DND-41 (cell line): ENCODE measurements around the gene UIMC1.
"Not testable (repeated sequence)": the region's sequence is repeated elsewhere in the genome, so short reads cannot be mapped to it uniquely, and the experiment has no call there.

Experiments
- ATAC-seq: fragments of 200-7000 bp; cut with Tn5 transposase; 3 replicates; pipeline ENCODE4 v1.9.1; 2021; ENCODE audit warnings: low read depth; ENCODE audit not compliant: insufficient read depth
- DNase-seq: peaks from one replicate; pipeline ENCODE4 v3.0.0-alpha.2; 2020
- H2AFZ ChIP-seq: 2 replicates; pipeline ENCODE4 v1.6.0; 2012; ENCODE audit warnings: low read depth, low read length
- H3K27ac ChIP-seq: 2 replicates; pipeline ENCODE4 v1.5.1; 2012; ENCODE audit warnings: low read length, inconsistent platforms
- H3K27me3 ChIP-seq: fragments of 200-600 bp; sonication (generic); 2 replicates; pipeline ENCODE4 v1.6.0; 2012; ENCODE audit warnings: low read length, mild to moderate bottlenecking, inconsistent platforms; ENCODE audit not compliant: insufficient read depth, poor library complexity
- H3K36me3 ChIP-seq: 2 replicates; pipeline ENCODE4 v1.5.1; 2012; ENCODE audit warnings: low read length, inconsistent platforms; ENCODE audit not compliant: insufficient read depth
- H3K4me1 ChIP-seq: 2 replicates; pipeline ENCODE4 v1.5.1; 2012; ENCODE audit warnings: mild to moderate bottlenecking, low read length; ENCODE audit not compliant: insufficient read depth
- H3K4me2 ChIP-seq: 2 replicates; pipeline ENCODE4 v1.6.0; 2012; ENCODE audit warnings: mild to moderate bottlenecking, moderate library complexity, low read length, inconsistent platforms; ENCODE audit not compliant: insufficient read depth
- H3K4me3 ChIP-seq, 2 experiments: fragments of 200-600 bp in 1 of 2; shearing (Covaris generic) in 1 of 2; 2 replicates each; pipeline ENCODE4 v1.5.1; 2012 to 2016; ENCODE audit warnings: inconsistent platforms in 2 of 2, low read length in 2 of 2, mild to moderate bottlenecking in 2 of 2, low read depth in 1 of 2, moderate library complexity in 1 of 2
- H3K79me2 ChIP-seq: 2 replicates; pipeline ENCODE4 v1.6.0; 2012; ENCODE audit warnings: low read length, inconsistent platforms; ENCODE audit not compliant: insufficient read depth
- H3K9ac ChIP-seq: 2 replicates; pipeline ENCODE4 v1.6.0; 2012; ENCODE audit warnings: low read depth, mild to moderate bottlenecking, inconsistent platforms, low read length, moderate library complexity
- H3K9me3 ChIP-seq: 2 replicates; pipeline ENCODE4 v1.5.1; 2012; ENCODE audit warnings: low read length, moderate library complexity, mild to moderate bottlenecking, inconsistent platforms; ENCODE audit not compliant: insufficient read depth, severe bottlenecking
- H4K20me1 ChIP-seq: 2 replicates; pipeline ENCODE4 v1.6.0; 2012; ENCODE audit warnings: low read length; ENCODE audit not compliant: insufficient read depth
- CTCF ChIP-seq: IDR thresholded peaks from 2 replicates; pipeline ENCODE4 v1.5.1; 2012; ENCODE audit warnings: borderline replicate concordance, low read length, moderate library complexity, mild to moderate bottlenecking; ENCODE audit not compliant: poor library complexity, severe bottlenecking; ENCODE audit errors: extremely low read depth
- EZH2 ChIP-seq: IDR thresholded peaks from 3 replicates; pipeline ENCODE4 v1.6.1; 2012; ENCODE audit warnings: borderline replicate concordance, low read depth, mild to moderate bottlenecking, moderate library complexity, low read length, inconsistent platforms; ENCODE audit not compliant: severe bottlenecking

UIMC1 gene

GRCh38 chr5:177005619-177006264 lies 837 bp downstream of the UIMC1 start:
- H3K9ac ChIP-seq: peak overlapping the region; percentile 79
- H3K4me1 ChIP-seq: peaks cover 31% of the 10 kb centered on the region
- no peaks in the 10 kb centered on the region for H3K9me3 ChIP-seq
- H4K20me1 ChIP-seq: peaks cover 37% of the 10 kb centered on the region
- H3K27me3 ChIP-seq: no peaks in the 10 kb centered on the region
- H3K4me3 ChIP-seq: peak overlapping the region; percentile 71 to 80
- peak; percentile 72 for ATAC-seq
- H3K27ac ChIP-seq: peak overlapping the region; percentile 72
- peaks cover 13% of the 10 kb centered on the region for H3K36me3 ChIP-seq
- peaks cover 61% of the 10 kb centered on the region for H3K79me2 ChIP-seq
- peak overlapping the region; percentile 89 for H3K4me2 ChIP-seq
- peak overlapping the region; percentile 69 for H2AFZ ChIP-seq
- peak; percentile 70 for DNase-seq
- TF ChIP-seq EZH2 (no peak), CTCF (peak; percentile 71)

GRCh38 chr5:177004961-177005360 lies 1.6 kb downstream of the UIMC1 start:
- peak overlapping the region; percentile 34; the same call in 1 of the 2 replicates for H3K27ac ChIP-seq
- no peak for ATAC-seq
- no peak overlapping the region for H2AFZ ChIP-seq
- peak overlapping the region; percentile 79 for H3K9ac ChIP-seq
- H3K4me2 ChIP-seq: peak overlapping the region; percentile 89
- peaks cover 43% of the 10 kb centered on the region for H4K20me1 ChIP-seq
- no peak for DNase-seq
- H3K4me1 ChIP-seq: peaks cover 31% of the 10 kb centered on the region
- H3K79me2 ChIP-seq: peaks cover 69% of the 10 kb centered on the region
- TF ChIP-seq CTCF: no peak
- TF ChIP-seq EZH2: no peak
- H3K4me3 ChIP-seq: peak overlapping the region in 1 of 2 experiments; percentile 71; a peak in 3 of 4 replicates
- H3K9me3 ChIP-seq: no peaks in the 10 kb centered on the region
- H3K27me3 ChIP-seq: no peaks in the 10 kb centered on the region
- H3K36me3 ChIP-seq: peaks cover 13% of the 10 kb centered on the region

- TF ChIP-seq EZH2: no peak
- no peak for TF ChIP-seq CTCF
- H4K20me1 ChIP-seq: peaks cover 50% of the 10 kb centered on the region
- no peaks in the 10 kb centered on the region for H3K27me3 ChIP-seq
- ATAC-seq: no peak
- peaks cover 31% of the 10 kb centered on the region for H3K4me1 ChIP-seq
- no peak overlapping the region; a peak in 1 of 4 replicates for H3K4me3 ChIP-seq
- H3K79me2 ChIP-seq: peaks cover 82% of the 10 kb centered on the region
- H3K9ac ChIP-seq: 0 out of 2 replicates have a peak overlapping the region, but pooled peaks have one; percentile 12
- no peak for DNase-seq
- H2AFZ ChIP-seq: no peak overlapping the region
- peak overlapping the region; percentile 89 for H3K4me2 ChIP-seq
- no peak overlapping the region for H3K27ac ChIP-seq
- peaks cover 13% of the 10 kb centered on the region for H3K36me3 ChIP-seq
- H3K9me3 ChIP-seq: no peaks in the 10 kb centered on the region
These were observed 2.9 kb downstream of the UIMC1 start for GRCh38 chr5:177003649-177004048.

GRCh38 chr5:176999526-176999925 lies 7.1 kb downstream of the UIMC1 start:
- not testable (repeated sequence) for H3K9me3 ChIP-seq, H3K27me3 ChIP-seq, H3K4me3 ChIP-seq, DNase-seq, H3K4me2 ChIP-seq, ATAC-seq, H2AFZ ChIP-seq, H3K9ac ChIP-seq, H3K27ac ChIP-seq
- H3K79me2 ChIP-seq: peaks cover 100% of the 10 kb centered on the region
- peaks cover 19% of the 10 kb centered on the region for H3K36me3 ChIP-seq
- peaks cover 65% of the 10 kb centered on the region for H4K20me1 ChIP-seq
- H3K4me1 ChIP-seq: peaks cover 11% of the 10 kb centered on the region
